Hypothalamus (tissue), 51 donors: ENCODE results near the gene NFATC1.
A peak's percentile ranks its signal among the peaks of the same experiment; 100 is the strongest.

Source experiments
- DNase-seq, 51 donors: peaks; one replicate each; lab custom pipeline; 2025; lab: John Stamatoyannopoulos, UW

Gene NFATC1

GRCh38 chr18:79574938-79575525 is 179.3 kb downstream of the NFATC1 start:
- DNase-seq = no peak

DNA sequence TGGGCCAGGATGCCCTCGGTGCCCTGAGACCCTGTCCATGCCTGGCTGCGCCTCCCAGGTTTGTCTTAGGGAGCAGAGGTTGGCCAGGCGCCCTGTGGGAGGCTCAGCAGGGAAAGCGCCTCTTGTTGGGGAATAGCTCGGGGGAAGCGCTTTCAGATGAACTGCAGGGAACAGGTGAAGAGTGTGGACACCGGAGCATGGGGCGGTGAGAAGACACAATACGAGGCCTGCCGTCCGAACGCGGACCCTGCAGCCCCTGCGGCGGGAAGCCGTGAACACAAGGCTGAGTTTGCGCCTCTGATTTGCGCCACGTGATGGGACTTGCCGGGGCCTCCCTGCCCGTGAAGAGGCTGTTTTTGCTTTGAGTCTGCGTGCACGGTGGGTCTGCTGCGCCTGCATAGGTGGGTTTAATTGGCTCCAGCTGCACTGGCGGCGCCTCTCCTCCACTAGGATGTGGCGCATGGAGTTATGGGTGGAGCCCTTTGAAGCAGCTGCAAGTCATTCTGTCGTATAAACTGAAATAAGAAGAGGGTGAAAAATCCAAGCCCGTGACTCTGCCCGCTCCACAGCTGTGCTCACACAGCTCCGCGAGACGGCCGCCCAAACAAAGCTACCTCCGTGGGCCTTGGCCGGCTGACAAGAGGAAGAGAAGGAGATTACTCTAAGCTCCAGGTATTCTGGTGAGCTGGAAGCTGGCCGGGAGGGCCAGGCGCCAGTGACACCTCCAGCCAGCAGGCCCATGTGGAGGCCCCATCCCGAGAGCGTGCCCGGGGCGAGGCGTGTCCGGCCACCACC is 180.4 kb downstream of the NFATC1 start:
- peak in 3 of 51 donors; percentile 15 to 50 (median 38) for DNase-seq

DNA sequence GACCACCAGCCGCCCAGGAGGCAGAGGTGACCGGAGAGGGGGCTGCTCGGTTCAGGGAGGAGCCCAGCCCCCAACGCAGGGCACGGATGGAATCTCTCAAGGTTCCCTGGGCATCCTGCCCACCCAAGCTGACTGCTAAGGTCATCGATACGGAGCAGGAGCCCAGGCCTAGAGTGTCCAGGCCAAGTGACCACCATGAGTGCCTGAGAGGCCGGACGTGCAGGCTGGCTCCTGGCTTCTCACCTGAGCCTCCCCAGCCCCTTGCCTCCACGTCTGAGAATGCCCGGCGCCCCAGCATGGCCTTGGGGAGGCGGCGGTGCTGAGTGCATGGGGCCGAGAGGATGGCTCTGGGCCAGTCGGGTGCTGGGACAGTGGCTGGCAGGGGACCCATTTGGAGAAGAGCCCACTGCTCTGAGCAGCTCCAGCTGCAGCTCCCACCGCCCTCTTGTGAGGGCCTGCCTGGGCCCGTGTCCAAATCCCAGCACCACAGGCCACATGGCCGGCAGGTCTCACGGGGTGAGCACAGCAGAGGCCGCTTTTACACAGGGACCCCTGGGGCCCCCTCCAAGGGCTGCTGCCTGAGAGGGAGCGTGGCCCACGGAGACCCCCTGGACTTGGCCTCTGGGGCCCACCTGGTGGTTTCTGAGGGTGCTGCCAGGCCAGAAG is 181.1 kb downstream of the NFATC1 start:
- peak in 49 of 51 donors; percentile 34 to 94 (median 77) for DNase-seq

DNA sequence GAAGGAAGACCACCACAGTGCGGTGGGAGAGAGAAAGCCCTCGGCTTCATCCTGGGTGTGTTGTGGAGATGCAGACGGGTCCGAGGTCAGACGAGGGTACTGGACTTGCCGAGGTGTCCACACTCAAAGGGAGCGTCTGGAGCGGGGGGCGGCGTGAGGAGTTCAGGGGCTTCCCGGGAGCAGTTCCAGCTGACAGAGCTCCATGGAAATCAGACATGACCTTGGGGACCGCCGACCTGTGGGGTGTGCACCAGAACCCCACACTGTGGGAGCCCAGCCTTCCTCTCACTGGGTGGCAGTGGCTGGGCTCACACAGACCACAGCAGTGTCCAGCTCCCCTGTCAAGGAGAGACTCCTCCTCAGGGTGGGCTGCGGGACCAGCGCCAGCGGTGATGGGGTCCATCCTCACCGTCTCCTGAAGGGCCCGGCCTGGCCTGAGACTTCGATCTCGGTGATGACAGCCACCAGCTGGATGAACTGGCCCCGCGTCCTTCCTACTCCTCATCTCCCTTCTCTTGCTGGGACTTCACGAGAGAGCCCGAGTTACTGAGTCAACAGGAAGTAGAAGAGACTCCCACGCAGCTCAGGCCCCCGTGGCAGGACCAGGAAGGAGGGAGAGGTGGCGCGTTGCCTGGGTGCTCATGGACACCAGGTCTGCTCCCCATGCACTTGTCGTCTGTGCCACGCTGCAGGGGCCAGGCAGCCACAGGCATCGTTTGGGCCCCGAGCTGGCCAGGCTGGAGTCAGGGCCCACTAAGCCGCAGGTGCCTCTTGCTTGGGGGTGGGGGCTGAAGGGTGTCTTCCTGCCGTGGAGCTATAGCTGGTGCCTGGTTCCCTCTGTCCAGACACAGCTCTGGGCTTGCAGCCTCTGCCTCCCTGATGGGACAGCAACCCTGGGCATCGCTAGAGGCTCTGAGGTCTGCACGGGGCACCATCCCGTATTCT is 182.0 kb downstream of the NFATC1 start:
- peak in 1 of 51 donors; percentile 44 for DNase-seq

DNA sequence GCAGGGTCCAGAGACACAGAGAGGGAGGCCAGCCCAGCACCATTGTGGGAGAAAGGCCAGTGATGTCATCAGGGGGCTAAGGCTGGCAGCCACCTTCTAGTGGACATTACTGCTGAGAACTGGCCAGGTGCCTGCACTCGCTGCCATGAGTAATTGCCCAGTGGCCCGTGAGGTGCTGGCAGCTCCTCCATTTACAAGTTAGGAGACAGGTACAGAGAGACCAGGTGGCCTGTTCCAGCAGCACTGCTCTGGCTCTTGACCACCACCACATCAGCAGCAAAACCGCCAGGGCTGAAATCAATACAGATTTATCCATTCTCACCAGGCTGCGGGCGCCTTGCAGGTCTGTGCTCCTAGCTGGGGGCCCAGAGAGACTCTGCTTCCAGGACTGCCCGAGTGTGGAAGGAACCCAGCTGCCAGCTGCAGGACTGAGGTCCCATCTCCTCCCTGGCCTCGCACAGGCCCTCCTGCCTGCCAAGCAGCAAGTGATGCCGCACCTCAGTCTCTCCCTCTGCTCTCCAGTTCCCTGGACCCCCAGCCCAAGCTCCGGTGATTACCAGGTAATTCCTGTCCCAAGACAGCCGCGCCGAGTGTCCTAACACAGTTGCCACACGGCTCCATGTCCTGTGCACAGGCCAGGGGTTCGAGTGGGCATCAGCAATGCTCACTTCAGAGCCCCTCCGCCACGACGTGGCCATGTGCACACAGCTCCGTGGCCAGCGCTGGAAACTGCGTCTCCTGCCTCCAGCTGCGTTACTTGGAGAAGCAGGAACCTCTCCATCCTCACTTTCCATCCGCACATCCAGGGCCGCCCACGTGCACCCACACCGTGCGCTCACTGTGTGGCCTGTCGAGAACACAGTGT is 182.9 kb downstream of the NFATC1 start:
- no peak for DNase-seq
